HG03108 (cell line): ENCODE results near the gene GTPBP6.
"Not testable (repeated sequence)": the region's sequence is repeated elsewhere in the genome, so short reads cannot be mapped to it uniquely, and the experiment has no call there.

Experiments
- ATAC-seq: cut with Tn5 transposase; IDR thresholded peaks from one replicate; pipeline ENCODE4 v1.9.1; 2021; ENCODE audit warnings: moderate library complexity; ENCODE audit not compliant: unreplicated experiment

The GTPBP6 gene

DNA sequence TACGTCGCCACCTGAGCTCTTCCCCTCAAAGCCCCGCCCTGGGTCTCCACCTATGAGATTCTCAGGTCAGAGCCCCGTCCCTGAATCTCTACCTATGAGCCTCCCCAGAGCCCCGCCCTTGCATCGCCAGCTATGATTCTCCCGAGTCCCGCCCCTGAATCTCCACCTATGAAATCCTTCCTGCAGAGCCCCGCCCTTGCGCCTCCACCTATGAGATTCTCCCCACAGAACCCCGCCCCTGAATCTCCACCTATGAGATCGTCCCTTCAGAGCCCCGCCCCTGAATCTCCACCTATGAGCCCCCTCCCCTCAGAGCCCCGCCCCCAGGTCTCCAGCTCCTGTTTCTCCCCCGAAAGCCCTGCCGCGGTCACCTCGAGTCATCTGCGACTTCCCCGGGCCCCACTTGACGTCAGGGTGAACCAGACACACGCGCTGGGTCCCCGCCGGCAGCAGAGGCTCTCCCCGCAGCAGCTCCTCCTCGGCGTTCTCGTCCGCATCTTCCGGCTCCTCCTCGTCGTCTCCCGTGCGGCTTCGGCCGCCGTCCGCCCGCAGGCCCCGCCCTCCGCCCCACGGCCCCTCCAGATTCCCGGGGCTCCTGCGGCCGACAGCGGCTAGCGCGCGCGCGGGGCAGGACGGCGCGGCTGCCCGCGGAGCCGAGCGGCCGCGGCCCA, 393 bp downstream of the GTPBP6 start:
- peak; percentile 51 for ATAC-seq

GRCh38 chrX:317424-318067, 1.1 kb downstream of the GTPBP6 start:
- no peak for ATAC-seq

DNA sequence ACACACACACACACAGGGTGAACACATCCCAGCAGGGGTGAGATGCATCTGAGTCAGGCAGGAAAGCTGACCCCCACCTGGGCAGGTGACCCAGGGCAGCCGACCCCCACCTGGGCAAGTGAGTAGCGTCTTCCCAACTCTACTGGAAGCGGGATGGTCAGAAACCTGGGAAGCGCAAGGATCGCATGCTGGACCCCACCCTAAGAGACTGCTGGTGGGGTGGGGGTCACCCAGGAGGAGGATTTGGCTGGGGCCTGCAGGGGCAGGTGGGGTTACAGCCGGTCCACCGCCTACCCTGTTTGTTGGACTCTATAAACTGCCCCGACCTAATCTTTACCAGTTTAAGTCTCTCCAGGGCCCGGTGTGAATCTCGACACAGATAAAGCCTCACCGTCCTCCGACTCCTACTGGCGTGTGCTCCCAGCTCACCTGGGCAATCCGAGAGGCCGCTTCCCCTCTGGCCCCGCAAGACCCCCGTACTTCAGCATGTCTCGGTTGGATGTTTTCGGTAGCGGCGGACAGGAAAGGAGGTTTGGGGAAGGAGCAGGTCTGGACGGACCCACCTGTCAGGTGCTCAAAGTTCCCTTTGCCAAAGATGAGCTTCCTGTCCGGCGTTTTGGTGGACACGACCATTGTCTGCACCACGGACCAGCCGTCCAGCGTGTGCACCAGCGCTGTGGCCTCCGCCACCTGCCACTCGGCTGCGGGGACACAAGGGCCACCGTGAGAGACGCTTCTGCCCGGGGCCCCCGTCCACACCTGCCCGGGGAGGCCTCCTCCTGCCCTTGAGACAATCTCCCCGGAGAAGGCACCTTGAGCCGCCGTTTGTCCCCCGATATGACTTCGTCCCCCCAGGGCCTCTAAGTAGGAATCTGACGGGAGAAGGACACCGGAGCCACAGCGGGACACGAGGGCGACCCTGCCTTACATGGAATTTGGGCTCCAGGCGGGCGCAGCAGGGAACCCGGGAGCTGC, 2.0 kb downstream of the GTPBP6 start:
- ATAC-seq = no peak

DNA sequence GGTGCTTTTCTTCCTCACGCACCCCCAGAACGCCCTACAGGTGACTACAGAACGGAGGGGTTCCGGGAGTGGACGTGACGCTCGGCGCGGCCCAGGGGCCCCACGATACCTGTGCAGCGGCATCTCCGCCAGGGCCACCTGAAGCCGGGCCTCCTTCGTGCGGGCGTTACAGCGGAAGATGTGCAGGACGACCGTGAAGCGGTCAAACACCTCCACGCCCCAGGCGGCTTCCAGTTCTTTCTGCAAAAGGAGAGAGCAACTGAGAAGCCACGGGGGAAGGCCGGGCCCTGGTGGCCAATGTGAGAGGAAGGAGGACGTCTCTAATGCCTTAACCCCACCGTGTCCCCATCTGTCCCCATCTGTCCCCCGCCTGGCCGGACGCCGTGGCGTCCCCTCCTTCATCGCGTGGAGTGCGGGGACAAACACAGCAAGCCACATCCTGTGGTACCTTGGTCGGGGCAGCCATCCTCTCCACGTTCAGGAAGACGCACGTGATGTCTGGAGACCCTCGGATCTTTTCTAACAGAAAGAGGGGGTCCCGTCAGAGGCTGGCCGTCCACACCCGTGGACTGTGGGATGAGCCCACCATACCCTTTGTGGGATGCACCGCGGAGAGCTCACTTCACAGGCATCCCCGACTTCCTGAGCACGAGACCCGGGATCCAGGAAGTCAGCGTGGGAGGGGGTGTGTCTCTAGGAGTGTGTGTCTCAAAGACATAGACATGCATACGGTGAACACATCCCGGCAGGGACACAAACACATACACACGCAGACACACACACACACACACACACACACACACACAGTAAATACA, 3.6 kb downstream of the GTPBP6 start:
- no peak for ATAC-seq

GRCh38 chrX:314049-314448, 4.5 kb downstream of the GTPBP6 start:
- ATAC-seq = no peak

DNA sequence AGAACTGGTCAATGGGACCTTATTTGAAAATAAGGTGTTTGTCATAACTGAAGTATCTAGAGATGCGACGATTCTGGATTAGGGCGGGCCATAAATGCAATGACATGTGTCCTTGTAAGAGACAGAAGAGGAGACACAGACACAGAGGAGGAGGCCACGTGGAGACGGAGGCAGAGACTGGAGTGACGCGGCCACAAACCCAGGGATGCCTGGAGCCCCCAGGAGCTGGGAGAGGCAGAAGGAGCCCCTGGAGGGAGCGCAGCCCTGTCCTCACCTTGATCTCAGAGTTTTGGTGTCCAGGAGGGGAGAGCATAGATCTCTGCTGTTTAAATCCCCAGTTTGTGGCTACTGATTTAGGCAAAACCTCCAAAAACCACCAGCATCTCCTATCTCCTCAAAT, 5.0 kb downstream of the GTPBP6 start:
- ATAC-seq = no peak

GRCh38 chrX:312621-313331, 5.8 kb downstream of the GTPBP6 start:
- ATAC-seq = no peak

DNA sequence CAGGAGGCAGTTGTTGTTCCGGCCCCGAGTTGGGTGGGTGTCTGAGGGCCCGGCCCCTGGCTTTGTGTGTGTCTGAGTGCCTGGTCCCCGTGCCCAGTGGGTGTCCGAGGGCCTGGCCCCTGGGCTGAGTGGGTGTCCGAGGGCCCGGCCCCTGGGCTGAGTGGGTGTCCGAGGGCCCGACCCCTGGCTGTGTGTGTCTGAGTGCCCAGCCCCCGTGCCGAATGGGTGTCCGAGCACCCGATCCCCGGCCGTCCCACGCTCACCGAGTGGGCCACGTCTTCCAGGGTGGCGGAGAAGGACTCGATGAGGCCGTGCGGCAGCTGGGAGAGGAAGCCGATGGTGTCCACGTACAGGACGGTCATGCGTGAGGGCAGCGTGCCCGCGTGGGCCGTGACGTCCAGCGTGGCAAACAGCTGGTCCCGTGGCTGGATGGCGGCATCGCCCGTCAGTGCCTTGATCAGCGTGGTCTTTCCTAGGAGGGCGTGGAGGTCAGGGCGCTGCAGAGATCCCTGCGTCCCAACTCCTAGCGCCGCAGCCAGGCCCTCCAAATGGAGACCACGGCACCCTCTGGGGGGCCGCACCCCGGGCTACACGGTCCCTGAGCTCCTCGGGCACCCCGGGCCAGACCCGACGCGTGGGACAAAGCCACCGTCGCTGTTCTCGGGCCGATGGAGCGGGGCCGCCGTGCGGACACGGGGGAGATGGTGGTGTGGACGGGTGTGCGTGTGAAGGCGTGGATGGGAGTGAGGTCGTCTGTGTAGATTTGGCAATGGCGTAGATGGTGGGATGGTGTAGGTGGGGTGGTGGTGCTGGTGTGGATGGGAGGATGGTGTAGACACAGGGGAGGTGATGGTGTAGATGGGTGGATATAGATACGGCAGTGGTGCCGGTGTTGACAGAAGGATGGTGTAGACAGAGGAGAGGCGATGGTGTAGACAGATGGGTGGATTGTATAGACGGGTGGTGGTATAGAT, 7.2 kb downstream of the GTPBP6 start:
- ATAC-seq = no peak

DNA sequence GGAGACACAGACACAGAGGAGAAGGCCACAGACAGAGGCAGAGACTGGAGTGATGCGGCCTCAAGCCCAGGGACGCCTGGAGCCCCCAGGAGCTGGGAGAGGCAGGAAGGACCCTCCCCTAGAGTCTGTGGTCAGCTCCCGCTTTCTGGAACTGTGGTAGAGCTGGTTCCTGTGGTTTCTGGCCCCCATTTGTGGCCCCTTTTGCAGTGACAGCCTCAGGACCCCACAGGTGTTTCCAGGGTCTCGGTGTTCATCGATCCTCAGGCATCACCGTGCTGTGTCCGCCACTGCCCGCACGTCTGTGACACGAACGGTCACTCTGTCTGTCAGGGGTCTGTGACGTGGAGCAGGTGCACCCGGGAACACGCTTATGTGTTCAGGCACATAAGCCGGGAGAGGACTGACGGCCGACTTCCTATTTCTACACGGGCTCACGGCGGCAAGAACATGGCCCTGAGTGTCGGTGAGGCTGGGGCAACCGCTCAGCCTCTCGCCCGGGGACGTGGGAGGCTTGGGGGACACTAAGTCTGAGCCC, 7.9 kb downstream of the GTPBP6 start:
- ATAC-seq = no peak

GRCh38 chrX:308821-309520, 9.6 kb downstream of the GTPBP6 start:
- no peak for ATAC-seq

DNA sequence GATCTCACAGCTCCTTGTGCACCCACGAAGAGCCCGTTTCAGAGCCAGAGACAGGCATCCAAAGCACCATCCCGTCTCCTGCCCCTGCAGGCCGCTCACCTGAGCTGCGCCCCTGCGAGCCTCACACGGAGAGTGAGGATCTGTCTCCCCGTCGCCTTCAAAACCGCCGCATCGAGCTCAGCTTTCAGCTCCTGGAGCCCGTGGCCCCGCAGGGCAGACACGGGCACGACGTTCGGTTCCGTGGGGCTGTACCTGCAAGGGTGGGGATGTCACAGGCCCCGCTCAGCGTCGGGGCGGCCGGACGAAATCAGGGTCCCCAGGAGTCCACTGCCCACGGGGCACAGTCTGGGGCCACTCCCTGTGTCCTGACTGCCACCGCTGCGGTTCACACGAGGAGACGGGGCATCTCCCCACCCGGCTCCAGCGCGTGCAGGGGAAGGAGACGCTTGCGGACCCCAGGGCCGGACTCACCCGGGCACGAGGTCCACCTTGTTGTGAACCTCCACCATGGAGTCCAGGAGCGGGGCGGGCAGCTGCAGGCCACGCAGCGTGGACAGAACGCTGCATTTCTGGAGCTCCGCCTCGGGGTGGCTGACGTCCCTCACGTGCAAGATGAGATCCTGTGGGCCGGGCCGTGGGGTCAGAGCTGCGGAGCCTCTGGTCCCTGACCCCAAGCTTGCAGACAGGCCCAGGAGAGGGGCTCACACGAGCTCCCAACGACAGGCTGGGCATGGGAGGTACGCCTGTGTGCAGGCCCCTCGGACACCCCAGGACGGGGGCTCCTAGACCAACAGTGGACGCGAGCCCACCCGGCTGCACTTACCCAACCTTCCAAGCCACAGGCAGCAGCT, 11.1 kb downstream of the GTPBP6 start:
- no peak for ATAC-seq

- not testable (repeated sequence) for ATAC-seq
Measured at GRCh38 chrX:306614-307251, 11.9 kb downstream of the GTPBP6 start.

- ATAC-seq = not testable (repeated sequence)
Measured at GRCh38 chrX:305781-306613, 12.6 kb downstream of the GTPBP6 start.

GRCh38 chrX:302975-303374, 15.6 kb downstream of the GTPBP6 start:
- no peak for ATAC-seq

- no peak for ATAC-seq
Measured at GRCh38 chrX:300334-300733, 18.3 kb downstream of the GTPBP6 start.

DNA sequence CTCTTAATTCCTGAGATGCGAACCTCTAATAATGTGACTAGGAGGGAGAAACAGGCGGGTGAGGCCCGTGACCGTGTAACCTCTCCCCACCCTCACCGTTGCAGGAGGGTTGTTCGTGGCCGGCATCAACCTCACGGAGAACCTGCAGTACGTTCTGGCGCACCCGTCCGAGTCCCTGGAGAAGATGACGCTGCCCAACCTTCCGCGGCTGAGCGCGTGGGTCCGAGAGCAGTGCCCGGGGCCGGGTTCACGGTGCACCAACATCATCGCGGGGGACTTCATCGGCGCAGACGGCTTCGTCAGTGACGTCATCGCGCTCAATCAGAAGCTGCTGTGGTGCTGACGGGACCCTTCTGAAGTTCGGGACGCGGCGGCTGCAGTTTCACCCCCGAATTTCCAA, 19.6 kb downstream of the GTPBP6 start:
- ATAC-seq = no peak
